Placental epithelial cell (primary cell): ENCODE results near the gene GNRH2. TPM values are rescaled to one million over a fixed set of nuclear protein-coding genes. Genes with fewer than 3 reads are reported as not detected.

Experiments used
- total RNA-seq: library from RNA; depleted of rRNA; stranded (reverse); fragments of >200 nt; gene quantifications from 2 replicates; pipeline ENCODE4 v1.2.3, GENCODE V29; 2012

Gene GNRH2, protein sequence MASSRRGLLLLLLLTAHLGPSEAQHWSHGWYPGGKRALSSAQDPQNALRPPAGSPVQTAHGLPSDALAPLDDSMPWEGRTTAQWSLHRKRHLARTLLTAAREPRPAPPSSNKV
- 0.39 TPM in 1 of 2 replicates, not detected in the other for total RNA-seq

GRCh38 chr20:3043322-3043721 lies at the start of gene GNRH2:
GNRH2 (plus strand) TSS chr20:3043622; CDS start chr20:3044415, 793 bp downstream.

DNA sequence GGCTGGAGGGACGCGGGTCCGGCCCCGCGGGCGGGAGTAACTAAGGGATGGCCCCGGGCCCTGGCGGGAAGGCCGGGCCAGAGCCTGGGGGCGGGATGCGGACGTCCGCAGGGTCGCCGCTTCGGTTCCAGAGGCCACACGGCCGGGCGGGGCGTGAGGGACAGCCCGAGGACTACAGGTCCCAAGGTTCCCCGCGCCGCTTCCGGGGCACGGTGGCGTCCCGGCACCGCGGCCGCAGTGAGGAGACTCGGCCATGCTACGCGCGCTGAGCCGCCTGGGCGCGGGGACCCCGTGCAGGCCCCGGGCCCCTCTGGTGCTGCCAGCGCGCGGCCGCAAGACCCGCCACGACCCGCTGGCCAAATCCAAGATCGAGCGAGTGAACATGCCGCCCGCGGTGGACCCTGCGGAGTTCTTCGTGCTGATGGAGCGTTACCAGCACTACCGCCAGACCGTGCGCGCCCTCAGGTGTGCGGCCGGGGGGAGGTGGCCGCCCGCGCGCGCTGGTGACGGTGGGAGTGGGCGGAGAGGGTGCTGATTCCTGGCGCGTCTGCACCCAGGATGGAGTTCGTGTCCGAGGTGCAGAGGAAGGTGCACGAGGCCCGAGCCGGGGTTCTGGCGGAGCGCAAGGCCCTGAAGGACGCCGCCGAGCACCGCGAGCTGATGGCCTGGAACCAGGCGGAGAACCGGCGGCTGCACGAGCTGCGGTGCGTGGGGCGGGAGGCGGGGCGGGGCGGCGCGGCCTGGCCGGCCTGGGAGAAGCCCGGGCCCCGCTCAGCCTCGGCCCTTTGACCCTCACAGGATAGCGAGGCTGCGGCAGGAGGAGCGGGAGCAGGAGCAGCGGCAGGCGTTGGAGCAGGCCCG lies 2.6 kb downstream of the GNRH2 start, which contains the start of gene MRPS26:
MRPS26 (plus strand) TSS at position 237 of the 861 bp plus-strand sequence; CDS start at position 254, 17 bp downstream.

GRCh38 chr20:3071610-3072529 lies 28.4 kb downstream of the GNRH2 start, which contains the start of gene OXT:
OXT (plus strand) TSS chr20:3071620; CDS start chr20:3071656, 36 bp downstream.

GRCh38 chr20:3084283-3084985 lies 41.0 kb downstream of the GNRH2 start, which contains the start of gene AVP:
AVP (minus strand) TSS chr20:3084724; CDS start chr20:3084674, 50 bp downstream.

Other genes with a start within 250 kb of the GNRH2 start
- under 0.01 TPM in 1 of 2 replicates, not detected in the other for gene CPXM1, start 243.0 kb upstream of the GNRH2 start, total RNA-seq
- gene C20orf141, start 228.6 kb upstream of the GNRH2 start, total RNA-seq, result not detected in 2 replicates
- gene TMEM239, start 227.3 kb upstream of the GNRH2 start, total RNA-seq, result not detected in 2 replicates
- gene PCED1A, start 203.0 kb upstream of the GNRH2 start, total RNA-seq, result 39.0 and 54.6 TPM in 2 replicates
- gene VPS16, start 202.9 kb upstream of the GNRH2 start, total RNA-seq, result 30.6 and 42.0 TPM in 2 replicates
- 29.1 and 35.5 TPM in 2 replicates for gene PTPRA, start 170.1 kb upstream of the GNRH2 start, total RNA-seq
- 21.6 and 27.7 TPM in 2 replicates for gene MRPS26, start 2.4 kb downstream of the GNRH2 start, total RNA-seq
- gene OXT, start 28.0 kb downstream of the GNRH2 start, total RNA-seq, result not detected in 2 replicates
- not detected in 2 replicates for gene AVP, start 41.1 kb downstream of the GNRH2 start, total RNA-seq
- 12.6 and 16.8 TPM in 2 replicates for gene FASTKD5, start 116.2 kb downstream of the GNRH2 start, total RNA-seq
- gene UBOX5, start 116.2 kb downstream of the GNRH2 start, total RNA-seq, result 6.3 TPM in 2 replicates
- gene LZTS3, start 129.9 kb downstream of the GNRH2 start, total RNA-seq, result 6.1 and 6.7 TPM in 2 replicates
- 16.1 and 17.3 TPM in 2 replicates for gene DDRGK1, start 161.1 kb downstream of the GNRH2 start, total RNA-seq
- gene ITPA, start 165.9 kb downstream of the GNRH2 start, total RNA-seq, result 25.1 and 34.5 TPM in 2 replicates
- gene SLC4A11, start 195.6 kb downstream of the GNRH2 start, total RNA-seq, result 1.6 and 2.2 TPM in 2 replicates